Stimulated activated CD8-positive, alpha-beta memory T cell treated with anti-CD3 and anti-CD28 coated beads, Interleukin-2, amount 100 ng/mL, for 48 hours (primary cell): ENCODE results near the gene GRK5.

Source experiments
- DNase-seq, 2 donors: peaks; one replicate each; pipeline ENCODE4 v3.0.0-alpha.2; 2020; ENCODE audit warnings: low read depth in 2 of 2

Gene GRK5

DNA sequence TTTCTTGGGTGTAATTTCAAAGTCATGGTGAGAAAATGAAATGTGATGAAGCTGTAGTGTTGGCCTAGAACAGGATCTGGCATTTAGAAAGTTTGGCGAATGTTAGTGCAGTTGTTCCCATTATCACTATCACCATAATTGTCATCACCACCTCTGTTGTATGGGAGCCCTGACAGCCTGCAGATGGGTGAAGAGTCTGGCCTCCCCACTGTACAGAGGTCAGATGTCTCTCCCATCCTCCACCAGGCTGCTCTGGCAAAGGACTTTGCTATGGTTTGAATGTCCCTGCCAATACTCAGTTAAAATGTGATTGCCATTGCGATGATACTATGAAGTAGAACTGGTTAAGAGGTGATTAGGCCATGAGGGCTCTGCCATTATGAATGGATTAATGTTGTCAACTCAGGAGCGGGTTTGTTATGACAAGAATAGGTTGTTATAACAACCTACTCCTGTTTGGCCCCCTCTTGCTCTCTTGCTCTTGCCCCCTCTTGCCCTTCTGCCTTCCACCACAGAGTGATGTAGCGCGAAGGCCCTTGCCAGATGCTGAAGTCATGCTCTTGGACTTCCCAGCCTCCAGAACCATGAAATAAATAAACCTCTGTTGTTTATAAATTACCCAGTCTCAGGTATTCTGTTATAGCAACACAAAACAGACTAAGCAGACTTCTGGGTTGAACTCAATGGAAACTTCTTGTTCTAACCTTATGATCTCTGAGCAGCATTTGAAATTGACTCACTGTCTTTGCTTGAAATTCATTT is 90.0 kb downstream of the GRK5 start:
- no peak for DNase-seq

DNA sequence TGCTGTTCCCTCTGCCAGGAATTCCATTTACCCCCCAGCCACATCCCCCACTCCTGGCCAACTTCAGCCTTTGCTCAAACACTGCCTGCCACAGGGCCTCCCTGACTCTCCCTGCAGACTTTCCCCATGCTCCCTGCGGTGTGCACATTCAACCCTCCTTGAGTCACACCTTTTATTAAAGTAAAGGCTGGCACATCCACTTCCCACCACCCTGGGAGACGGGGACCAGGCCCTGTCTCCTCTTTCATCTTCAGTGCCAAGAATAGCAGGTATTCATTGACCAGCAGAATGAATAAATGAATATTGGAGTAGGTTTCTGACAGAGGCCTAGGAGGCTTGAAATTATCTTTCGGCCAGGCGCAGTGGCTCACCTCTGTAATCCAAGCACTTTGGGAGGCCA is 91.4 kb downstream of the GRK5 start:
- no peak for DNase-seq

DNA sequence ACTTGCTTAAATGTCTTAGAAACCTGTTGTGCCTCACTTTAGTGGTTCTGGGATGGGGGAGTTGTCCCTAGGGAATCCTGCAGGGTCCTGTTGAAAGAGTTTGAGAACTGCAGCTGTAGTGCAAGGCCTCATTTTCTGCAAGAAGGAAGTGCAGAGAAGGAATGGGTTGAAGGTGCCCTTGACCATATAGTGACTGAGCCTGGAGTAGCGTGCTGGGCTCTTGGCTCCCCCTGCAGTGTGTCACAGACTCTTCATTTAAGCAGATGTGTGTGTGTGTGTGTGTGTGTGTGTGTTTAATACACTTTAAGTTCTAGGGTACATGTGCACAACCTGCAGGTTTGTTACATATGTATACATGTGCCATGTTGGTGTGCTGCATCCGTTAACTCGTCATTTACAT is 92.2 kb downstream of the GRK5 start:
- no peak for DNase-seq

DNA sequence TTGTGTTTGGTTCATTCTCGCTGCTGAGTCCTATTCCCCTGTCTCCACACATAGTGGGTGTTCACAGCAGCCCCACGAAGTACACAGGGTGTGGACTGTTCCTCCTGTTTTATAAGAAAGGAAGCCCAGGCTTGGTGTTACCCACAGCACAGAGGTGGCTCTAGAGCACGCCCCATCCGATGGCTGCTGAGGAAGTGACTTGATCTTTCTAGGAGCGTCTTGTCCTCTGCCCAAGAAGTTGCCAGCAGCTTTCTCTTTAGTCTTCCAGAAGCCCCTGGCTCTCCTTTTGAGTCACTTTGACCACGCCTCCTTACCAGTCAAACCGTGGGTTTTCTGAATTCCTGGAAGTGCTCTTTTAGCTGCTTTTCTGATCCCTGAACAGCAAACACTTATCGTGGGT is 94.0 kb downstream of the GRK5 start:
- DNase-seq: peak; percentile 41 to 60

DNA sequence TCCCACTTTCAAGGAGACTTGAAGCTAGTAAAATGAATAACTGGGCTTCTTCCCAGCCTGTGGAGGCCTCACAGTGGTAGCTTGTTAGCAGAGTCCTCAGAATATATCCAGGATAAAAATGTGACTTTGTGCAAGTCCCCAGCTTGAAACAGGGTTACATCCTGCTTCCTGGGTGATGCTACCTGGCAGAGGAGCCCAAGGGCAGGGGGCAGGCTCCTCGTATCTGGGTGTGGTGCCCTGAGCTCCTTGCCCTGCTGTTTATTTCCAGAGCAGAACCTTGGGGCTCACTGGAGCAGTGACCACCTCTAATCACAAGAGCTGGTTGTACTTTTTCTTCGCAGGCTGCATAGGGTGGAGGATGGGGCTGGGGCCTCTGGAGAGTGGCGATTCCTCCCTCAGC is 94.8 kb downstream of the GRK5 start:
- no peak for DNase-seq

DNA sequence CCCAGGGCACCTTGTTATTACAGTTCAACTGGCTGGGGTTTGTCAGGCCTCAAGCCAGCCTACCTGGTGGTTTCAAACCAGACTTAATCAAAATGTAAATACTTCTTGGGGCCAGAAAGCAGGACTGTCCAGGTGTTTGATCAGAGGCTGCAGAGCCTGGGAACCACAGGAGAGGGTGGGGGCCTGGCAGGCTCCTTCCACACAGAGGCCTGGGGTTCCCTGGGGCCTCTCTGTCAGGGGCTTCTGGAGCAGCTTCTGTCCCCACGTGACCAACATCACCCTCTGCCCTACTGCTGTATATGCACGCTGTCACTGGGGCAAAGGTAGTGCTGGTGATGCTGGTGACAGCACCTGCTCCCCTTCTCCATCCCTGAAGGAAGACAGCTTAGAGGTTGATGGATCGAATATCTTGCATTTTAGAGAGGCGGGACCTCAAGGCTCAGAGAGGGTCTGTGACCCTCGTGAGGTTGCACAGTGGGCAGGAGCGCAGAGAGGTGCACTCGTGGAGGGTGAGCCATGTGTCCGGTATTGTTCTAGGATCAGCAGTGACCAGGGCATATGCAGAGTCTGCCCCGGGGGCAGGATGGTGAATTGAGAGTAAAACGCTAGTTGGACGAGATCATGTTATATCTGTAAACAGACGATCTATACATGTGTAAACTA is 95.4 kb downstream of the GRK5 start:
- DNase-seq: no peak

DNA sequence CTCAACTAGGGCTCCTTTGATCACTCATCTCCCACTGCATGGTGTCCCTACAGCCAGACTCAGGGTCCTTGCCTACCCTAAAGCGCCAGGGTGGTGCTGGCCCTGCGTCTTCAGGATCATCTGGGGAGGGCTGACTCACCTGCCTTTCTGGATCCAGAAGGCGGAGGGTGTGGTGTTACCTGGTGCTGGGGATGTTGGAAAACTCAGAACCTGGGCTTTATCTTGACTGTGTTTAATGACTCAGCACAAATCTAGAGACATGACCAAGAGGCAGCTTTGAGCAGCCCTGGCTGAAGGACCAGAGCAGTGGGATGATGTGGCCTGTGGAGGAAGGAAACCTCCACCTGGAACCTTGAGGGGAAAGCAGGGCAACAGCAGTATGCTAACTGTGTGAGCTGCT is 96.5 kb downstream of the GRK5 start:
- no peak for DNase-seq

DNA sequence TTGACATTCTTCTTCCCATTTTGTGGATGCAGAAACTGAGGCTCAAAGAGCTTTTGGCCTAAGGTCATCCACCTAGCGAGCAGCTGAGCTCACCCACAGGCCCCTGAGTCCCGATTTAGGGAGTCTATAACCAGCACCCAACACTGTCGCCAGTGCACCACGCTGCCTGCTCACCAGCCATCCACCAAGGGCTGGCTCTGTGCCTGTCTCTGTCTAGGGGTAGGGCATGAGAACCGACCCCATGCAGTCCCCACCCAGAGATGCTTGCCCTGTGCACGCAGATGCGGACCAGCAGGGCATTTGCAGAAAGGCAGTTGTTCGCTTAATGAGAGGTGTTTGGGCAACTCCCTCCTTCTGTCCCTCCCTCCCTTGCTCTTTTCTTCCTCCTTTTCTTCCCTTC is 97.2 kb downstream of the GRK5 start:
- DNase-seq: no peak

DNA sequence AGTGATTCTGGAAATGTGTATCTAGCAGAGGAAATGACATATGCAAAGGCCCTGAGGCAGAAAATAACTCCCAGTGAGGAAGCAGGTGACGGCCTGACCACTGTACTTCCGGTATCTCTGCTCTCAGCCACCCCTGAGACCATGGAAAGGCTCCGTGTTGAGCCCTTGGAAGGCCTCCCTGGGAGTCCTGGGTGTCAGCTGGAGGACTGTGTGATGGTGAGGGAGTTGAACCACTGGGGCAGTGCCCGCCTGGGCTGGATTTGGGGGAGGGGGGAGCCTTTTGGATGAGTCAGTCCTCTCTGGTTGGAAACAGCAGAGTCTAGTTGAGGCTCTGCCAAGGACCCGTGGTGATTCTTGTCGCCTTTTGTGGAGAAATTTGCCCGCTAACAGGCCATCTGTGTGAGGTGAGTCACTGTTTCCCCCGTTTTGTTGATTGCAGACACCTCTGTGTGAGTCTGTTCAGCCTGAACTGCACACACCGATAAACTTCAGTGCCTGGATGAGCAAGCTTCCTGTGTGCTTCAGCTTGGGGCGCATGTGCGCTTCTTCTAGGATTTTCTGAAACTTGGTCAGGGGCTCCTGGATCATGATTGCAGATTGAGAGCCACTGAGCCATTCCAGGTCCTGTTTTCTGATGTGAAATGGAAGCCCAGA is 98.6 kb downstream of the GRK5 start:
- peak; percentile 66 to 75 for DNase-seq

DNA sequence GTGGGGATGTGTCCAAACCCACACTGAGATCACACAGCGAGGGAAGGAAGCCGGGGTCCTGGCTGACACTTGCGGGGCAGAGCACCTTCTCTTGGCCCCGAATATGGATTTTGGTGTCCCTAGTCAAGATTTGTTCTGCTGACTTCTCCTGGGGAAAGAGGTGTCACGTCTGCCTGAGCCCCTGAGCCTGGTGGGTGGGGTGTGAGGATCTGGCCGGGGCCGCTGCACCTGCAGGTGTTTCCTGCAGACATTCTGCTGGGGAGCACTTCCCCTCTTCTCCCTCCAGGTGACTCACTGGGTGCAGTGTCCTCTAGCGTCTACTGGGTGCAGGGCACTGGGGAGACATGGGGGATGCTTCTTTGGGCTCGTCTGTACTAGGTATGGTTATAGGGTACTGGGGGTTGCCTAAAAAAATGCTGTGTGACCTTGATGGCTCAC is 99.2 kb downstream of the GRK5 start:
- DNase-seq: peak; percentile 43 to 48

DNA sequence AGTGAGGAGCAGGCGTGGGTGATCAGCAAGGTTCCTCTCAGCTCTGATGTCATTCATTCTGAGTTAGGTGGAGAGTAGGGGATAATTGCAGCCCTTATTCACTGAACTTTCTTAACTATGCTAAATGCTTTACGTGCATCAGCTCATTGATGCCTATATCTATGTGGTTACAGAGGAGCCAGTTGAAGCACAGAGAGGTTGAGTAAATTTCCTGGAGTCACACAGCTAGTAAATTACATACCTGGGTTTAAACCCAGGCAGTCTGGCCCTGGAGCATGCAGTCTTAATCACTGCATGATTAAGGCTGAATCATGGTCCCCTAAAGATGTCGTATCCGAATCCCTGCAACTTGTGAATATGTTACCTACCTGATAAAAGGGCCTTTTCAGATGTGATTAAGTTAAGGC is 99.6 kb downstream of the GRK5 start:
- DNase-seq: no peak

DNA sequence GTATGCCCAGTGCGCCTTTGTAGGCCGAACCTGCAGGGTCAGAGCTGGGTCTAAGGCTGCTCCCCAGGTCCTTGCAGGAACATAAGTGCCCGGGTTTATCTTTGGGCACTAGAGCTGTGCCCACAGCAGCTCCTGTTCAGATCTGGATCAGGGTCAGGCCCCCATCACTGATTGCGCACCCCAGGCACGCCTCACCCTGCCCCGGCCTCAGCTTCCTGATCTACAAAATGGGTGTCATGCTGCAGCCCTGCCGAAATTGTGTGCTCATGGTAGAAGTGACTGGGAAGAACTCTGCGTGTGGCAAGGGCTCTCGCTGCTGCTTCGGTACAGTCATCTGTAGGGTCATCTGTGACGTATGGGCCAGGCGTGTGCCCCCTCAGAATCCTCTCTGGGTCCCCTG is 100.7 kb downstream of the GRK5 start:
- DNase-seq: no peak

DNA sequence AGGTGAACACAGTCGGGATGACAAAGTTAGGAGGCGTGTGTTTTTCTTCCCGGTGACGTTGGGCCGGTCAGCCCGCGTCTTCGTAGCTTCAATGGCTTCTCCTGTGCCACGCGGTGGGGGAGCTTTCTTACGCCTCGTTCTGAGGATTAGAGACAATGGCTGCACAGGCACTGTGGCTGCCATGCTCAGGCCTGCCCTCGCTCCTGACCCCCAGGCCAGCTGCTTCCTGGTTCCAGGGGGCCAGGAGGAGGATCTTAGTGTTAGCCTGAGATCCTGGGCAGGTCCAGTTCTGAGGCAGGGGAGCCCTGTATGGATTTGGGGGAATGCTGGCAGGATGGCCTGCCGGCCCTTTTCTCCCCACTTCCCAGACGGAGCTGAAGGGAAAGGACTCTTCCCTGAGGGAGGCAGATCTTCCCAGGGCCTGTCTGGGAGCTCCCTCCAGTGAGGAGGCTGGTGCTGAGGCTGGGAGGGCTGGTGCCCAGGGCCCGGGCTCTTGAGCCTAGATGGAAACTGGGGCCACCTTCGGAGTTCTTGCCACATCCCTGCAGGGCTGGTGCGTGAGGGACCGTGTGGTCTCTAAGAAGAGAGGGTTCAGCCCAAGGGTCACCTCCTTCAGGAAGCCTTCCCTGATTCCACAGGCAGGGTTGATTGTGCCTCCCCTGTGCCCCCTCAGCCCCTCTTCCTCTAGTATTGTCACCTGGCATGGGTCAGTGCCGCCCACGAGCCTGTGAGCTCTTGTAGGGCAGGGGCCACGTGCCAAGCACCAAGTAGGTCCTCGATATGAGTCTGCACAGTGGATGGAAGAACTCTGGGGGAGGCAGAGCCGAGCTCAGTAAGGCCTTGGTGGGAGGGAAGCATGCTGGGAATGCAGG is 101.4 kb downstream of the GRK5 start:
- DNase-seq: no peak

DNA sequence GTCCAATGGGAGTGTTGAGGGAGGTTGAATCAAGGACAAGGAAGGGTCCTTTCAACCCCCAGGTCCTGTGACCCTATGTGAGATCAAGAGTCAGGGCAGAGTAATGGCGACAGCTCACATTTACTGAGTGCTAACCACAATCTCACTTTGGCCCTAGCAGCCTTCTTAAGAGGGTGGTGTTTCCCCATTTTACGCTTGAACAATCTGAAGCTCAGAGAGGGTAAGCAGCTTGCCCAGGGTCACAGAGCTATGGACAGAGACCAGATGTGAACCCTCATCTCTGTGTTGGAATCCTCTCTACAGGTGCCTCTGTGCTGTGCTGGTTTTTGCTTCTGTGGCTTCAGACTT is 102.0 kb downstream of the GRK5 start:
- no peak for DNase-seq

DNA sequence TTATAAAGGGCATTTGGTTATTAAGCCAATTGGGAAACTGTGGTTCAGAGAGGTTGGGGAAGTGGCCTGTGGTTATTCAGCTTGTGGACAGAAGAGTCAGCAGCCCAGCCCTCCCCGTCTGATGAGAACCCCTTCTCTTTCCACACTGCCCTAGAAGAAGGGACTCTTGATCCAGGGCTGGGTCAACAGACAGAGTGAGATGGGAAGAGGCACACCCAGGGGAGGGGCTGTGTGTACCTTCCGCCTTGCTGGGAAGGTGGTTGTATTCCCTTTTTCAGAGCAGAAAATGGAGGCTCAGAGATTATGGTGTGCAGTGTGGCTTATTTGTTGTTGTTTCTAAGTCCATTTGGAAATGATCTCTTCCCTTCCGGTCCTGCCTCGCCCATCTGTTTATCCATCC is 103.4 kb downstream of the GRK5 start:
- DNase-seq: no peak

DNA sequence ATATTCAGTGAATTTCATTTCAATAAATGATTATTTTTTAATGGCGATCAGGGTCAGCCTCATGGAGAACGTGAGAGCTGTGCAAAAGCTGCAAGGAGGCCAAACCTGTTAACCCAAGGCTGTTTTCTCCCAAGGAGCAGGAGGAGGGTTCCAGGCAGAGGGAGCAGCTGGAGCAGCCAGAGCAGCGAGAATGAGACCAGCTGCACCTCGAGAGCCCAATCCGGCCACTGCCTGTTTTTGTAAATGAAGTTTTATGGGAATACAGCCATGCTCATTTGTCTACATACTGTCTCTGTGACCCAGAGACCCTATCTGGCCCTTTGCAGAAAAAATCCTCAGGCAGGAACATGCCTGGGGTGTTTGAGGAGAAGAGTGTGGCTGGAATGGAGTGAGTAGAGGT is 104.9 kb downstream of the GRK5 start:
- DNase-seq: no peak

DNA sequence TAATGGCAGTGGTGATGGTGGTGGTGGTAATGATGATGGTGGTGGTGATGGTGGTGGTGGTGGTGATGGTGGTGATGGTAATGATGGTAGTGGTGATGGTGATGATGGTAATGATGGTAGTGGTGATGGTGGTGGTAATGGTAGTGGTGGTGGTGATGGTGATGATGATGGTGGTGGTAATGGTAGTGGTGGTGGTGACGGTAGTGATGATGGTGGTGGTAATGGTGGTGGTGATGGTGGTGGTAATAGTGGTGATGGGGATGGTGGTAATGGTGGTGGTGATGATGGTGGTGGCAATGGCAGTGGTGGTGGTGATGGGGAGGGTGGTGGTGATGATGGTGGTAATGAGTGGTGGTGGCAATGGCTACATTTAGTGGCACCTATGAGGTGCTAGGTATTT is 105.7 kb downstream of the GRK5 start:
- DNase-seq: no peak

DNA sequence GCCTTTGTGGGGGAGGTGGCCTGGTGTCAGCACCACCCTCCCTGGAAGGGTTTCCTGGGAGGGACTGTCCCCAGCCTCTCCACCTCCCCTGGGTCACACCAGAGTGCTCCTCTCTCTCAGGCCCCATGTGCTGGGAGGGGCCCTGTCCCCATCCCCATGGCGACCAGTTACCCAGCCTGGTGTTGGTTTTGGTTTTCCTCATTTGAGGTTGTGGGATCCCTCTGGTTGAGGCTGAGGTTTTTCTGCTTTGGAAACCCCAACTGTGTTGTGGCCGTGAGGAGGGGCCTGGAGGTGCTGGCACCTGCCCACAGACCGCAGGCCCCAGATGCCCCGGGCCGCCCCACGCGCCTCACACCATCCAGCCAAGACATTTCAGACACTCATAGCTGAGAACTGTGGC is 106.3 kb downstream of the GRK5 start:
- DNase-seq: peak; percentile 63 to 68

DNA sequence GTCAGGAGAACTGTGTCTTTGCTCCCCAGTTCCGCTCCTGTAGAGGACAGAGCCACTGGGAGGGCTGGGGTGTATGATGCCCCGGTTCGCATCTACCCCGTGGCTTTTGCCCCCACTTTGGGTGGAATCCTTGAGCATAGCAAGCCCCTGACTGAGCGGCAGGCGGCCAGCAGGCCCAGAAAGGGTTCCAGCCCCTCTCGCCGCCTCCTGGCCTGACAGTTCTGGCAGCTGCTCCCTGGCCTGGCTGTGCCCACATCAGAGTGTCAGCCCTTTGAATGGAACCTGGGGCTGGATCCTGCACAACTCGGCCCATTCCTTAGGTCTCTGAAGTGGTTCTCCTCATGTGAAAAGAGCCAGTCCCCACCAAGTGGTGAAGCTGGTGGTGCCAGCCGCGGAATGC is 106.7 kb downstream of the GRK5 start:
- DNase-seq: no peak

DNA sequence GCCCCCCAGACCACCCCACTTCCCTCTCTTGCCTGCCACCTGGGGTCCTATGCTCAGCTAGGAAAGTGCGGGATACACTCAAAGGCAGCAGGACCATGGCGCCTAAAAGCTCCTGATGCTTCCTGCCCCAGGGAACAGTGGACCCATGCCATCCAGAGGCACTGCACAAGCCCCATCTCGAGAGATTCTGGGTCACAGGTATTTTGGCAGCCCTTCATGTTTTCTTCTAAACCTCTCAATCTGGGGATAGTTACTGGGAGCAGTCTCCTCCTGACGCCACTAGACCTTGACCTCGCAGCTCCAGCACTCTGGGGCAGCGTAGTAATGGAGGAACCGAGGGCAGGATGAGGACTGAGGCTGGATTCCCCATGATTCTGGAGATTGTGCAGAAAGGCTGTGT is 107.1 kb downstream of the GRK5 start:
- no peak for DNase-seq

DNA sequence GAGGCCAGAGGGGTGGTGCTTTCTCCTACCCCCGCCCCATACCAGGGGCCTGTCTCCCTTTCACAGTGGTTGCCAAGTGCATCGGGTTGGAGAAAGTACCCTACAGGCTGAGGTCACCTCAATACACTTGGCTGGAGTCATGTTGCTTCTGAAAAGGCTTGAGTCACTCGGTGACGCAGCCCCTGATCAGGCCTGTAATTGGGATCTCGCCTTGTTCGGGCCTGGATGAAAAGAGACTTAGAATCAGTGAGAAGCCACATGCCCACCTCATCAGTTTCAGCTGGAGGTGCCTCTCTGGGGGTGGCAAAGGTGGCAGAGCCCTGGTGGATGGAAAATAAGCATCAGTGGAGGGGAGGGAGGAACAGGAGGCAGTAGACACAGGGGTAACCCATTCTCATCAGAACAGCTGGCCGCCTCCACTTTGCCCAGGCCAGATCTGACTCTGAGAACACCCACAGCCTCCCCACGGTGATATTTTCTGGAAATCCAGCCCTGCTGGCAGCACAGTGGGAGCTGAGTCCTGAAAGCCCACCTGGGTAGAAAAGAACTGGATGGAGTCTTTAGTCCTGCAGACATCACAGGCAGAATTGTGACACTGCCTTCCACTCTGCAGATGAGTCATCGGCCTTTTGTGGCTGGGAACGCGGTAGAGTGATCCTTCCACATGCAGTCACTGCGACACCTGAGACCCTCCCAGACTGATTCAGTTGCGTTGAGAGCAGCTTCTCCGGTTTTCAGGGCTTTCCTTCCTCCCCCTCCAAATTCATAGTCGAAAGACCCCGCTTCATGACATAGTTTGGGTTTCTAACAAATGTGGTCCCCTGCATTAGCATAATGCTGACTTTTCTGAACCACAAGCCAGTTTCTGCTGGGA is 108.0 kb downstream of the GRK5 start:
- DNase-seq: peak; percentile 49 to 73
